Sigmoid colon (tissue), 4 donors: ENCODE measurements around the gene MYLIP.

Source experiments
- CTCF ChIP-seq, 4 experiments: fragments of 450-650 bp in 3 of 4; fragments of 200-600 bp in 1 of 4; IDR thresholded peaks; one replicate each; pipeline ENCODE4 v1.5.1; 2016 to 2019; ENCODE audit warnings: antibody characterized with exemption in 4 of 4, mild to moderate bottlenecking in 3 of 4, moderate library complexity in 2 of 4
- POLR2A ChIP-seq, 2 donors: fragments of 450-650 bp; IDR thresholded peaks; one replicate each; pipeline ENCODE4 v1.6.1; 2016; ENCODE audit warnings: antibody characterized with exemption in 2 of 2, mild to moderate bottlenecking in 2 of 2, moderate library complexity in 2 of 2
- POLR2AphosphoS5 ChIP-seq, 4 donors: sonication (generic); formaldehyde crosslinking; IDR thresholded peaks; one replicate each; pipeline ENCODE4 v1.6.1; 2017; ENCODE audit warnings: antibody characterized with exemption in 4 of 4

GRCh38 chr6:16157492-16157891 lies 28.6 kb downstream of the MYLIP start:
- TF ChIP-seq CTCF (IDR thresholded peaks at IDR 0.05), result no peak
- TF ChIP-seq POLR2A (IDR thresholded peaks at IDR 0.05), result no peak
- no peak for TF ChIP-seq POLR2AphosphoS5 (IDR thresholded peaks at IDR 0.05)
